Keratinocyte (primary cell): ENCODE measurements around the gene CFH.

Source experiments
- EZH2 ChIP-seq: IDR thresholded peaks from one replicate; pipeline ENCODE4 v1.6.1; 2012; ENCODE audit warnings: inconsistent platforms, mild to moderate bottlenecking, low read length, moderate library complexity
- TF ChIP-seq, protein P1 (sequence below), 3 experiments: IDR thresholded peaks in 1 of 3; conservative IDR thresholded peaks in 1 of 3; optimal IDR thresholded peaks in 1 of 3; 2 replicates in 2 of 3; 3 replicates in 1 of 3; pipeline versions ENCODE3 to v1.5.1; 2011; ENCODE audit warnings: low read length in 3 of 3, mild to moderate bottlenecking in 3 of 3, moderate library complexity in 2 of 3, control low read depth in 1 of 3, inconsistent platforms in 1 of 3; ENCODE audit not compliant: insufficient read depth in 2 of 3; ENCODE audit errors: extremely low read depth in 1 of 3

DNA sequence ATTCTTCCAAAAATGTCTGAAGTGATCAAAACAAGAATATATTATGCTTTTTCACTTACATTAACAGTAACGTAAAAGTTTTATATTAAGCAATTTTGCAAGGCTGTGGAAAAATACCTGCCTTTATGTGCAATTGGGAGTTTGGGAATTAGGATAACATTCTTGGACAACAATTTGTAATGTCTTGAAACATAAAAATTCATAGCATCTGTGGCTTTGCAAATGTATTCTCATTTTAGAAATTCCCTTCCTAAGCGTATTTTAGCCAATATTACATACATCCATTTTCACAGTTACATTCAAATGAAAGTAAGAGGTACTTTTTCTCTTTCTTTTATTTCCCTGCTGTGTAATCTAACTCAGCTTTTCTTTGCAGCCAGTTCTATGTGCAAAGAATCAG lies 13.4 kb upstream of the CFH start:
- TF ChIP-seq, protein P1, sequence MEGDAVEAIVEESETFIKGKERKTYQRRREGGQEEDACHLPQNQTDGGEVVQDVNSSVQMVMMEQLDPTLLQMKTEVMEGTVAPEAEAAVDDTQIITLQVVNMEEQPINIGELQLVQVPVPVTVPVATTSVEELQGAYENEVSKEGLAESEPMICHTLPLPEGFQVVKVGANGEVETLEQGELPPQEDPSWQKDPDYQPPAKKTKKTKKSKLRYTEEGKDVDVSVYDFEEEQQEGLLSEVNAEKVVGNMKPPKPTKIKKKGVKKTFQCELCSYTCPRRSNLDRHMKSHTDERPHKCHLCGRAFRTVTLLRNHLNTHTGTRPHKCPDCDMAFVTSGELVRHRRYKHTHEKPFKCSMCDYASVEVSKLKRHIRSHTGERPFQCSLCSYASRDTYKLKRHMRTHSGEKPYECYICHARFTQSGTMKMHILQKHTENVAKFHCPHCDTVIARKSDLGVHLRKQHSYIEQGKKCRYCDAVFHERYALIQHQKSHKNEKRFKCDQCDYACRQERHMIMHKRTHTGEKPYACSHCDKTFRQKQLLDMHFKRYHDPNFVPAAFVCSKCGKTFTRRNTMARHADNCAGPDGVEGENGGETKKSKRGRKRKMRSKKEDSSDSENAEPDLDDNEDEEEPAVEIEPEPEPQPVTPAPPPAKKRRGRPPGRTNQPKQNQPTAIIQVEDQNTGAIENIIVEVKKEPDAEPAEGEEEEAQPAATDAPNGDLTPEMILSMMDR (optimal IDR thresholded peaks at IDR 0.05 in 1 of 3, IDR thresholded peaks at IDR 0.05 in 1 of 3, conservative IDR thresholded peaks at IDR 0.05 in 1 of 3; ENCODE audit: extremely low read depth in 1 of 3, insufficient read depth in 2 of 3, low read length in 3 of 3): no peak
- TF ChIP-seq EZH2: no peak
